HG03571 (cell line): Measurements from ENCODE around the gene UIMC1.

Source experiments
- ATAC-seq: cut with Tn5 transposase; IDR thresholded peaks from one replicate; pipeline ENCODE4 v1.9.1; 2021; ENCODE audit not compliant: unreplicated experiment

Gene UIMC1

DNA sequence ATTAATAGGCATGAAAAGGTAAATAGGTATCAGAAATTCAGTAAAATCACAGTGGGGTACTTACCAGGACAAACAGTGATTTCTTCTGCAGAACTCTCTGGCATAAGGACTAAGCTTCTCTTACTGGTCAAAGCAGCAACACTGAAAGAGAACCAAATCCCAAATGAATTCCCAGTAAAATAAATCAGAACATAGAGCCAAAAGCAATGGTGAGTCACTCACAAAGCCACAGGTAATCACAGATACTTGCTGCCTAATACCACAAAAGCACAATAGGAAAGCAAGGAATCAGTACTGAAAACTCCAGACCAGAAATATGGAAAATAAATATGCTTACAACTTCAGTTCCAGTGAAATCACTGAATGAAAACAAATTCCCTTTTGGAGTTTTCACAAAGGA is 50.7 kb downstream of the UIMC1 start:
- no peak for ATAC-seq

DNA sequence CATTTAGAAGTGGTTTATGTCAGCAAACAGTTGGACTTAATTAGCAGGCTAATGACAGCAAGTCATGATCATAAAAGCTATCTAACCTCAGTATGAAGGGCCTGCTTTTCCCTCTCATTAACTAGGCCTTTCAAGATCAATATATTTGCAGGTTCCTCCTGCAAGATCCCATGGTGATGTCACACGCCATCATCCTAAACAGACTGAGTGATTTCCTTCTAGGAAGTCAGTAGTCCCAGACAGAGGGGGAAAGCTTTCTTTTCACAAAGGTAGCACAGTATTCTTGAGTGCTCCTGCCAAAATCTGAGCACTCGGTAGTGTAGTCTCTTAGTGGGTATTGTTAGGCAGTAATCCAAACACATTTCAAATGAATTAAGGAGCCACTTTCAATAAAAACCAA is 52.5 kb downstream of the UIMC1 start:
- no peak for ATAC-seq

DNA sequence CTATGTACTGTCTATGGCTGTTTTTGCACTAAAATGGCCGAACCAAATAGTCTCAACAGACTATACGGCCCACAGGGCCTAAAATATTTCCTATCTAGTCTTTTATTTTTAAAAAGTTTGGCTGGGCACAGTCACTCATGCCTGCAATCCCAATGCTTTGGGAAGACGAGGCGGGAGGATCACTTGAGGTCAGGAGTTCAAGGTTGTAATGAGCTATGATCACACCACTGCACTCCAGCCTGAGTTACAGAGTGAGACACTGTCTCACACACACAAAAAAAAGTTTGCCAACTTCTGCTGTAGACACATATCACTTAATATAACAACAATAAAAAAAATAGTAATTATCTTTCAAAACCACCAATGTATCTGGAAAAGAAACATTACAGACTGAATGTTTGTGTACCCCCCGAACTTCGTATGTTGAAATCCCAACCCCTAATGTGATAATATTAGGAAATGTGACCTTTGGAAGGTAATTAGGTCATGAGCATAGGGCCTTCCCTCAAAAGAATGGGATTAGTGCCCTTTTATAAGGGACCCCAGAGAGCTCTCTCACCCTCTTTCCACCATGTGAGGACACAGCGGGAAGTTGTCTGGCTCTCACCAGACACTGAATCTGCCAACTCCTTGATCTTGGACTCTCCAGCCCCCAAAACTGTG is 53.9 kb downstream of the UIMC1 start:
- ATAC-seq, result no peak

DNA sequence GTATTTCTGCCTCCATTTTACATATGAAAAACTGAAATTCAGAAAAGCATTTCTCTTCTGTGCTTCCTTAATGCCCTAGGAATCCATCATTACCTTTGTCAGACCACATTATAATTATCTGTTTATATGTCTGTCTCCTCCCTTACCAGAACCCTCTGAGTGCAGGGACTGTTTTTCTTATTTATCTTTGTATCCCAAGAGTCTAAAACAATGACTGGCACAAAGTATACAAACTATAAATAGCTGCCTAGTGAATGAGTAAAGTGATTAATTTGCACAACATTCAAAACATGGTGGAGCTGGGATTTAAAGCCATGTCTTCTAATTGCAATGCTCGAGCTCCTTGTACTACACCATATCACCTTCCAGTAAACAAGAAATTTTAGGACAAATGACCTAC is 58.1 kb downstream of the UIMC1 start:
- ATAC-seq, result no peak

DNA sequence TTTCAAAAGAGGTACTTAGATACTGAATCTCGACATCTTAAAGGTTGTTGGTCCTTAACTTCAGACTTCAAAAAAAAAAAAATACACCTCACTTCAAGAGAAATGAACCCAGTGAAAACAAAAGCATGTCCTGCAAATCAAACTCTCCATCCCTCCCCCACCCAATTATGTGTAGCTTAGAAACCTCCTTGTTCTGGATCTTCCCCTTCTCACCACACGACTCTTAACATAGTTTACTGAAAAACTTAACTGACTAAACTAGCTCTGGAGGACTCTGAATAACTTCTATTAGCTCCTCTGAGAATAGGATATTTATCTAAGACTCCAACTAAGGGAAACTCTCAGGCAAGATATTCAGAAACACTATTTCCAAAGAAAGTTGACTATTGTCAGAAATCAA is 58.7 kb downstream of the UIMC1 start:
- ATAC-seq, result no peak

DNA sequence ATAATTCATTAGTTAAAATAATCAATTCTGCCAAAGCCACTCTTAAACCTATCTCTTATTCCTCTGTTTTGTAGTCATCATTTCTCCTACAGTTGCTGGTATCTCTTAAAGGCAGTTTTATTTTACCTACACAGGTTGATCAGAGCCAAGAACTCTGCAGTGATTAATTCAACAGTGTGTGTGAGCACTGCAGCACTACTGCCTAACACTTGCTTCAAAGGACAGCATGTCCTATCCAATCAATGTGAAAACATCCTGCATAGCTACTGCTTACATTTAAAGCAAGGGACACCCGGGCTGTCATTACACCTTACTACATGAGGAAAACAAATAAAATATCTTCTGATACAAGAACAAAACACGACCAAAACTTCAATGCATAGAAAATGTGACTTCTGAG is 62.3 kb downstream of the UIMC1 start:
- ATAC-seq, result no peak

DNA sequence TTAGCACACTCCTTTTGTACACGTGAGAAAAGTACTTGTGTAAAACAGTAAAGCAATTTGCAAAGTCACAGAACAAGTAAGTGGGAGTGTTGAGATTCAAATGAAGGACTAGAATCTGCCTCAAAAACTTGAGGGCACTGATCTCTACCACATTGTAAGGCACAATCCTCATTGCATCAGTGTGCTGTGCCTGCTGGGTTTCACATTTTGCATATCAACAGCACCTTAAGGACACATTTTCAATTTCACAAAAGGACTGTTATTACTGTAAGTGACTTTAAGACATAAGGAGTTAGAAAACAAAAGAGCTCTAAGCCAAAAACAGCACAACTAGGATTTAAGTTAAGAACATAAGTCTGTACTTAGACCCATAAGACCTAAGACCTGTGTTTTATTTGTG is 62.8 kb downstream of the UIMC1 start:
- no peak for ATAC-seq

DNA sequence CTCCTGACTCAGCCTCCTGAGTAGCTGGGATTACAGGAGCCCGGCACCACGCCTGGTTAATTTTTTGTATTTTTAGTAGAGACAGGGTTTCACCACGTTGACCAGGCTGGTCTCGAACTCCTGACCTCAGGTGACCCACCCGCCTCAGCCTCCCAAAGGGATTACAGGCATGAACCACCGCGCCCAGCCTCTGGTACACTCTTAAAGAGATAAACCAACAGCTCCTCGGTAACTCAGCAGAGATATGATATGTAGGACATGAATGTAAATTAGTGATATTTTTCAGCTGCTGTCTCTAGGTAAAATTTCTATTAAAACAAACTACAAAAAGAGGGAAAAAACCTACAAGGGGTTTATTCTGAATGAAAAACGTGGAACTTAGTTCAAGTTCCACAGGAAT is 64.6 kb downstream of the UIMC1 start:
- ATAC-seq, result no peak

DNA sequence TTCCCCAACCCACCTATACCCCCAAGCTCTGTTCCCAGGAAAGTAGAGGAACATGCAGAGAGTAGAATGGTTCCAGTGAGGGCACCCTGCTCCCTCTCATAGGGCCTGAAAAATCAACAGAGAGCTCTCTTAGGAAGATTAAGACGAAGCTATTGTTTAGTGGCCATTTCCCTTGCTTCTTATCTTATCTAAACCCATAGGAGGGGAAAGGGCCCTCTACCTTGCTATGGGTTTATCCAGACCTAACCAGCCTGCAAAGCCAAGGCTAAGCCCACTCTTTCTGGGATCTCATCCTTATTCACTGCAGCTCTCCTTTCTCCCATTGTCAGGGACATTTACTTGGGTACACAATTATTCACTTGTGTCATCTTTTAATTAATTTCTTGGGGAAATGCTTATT is 68.1 kb downstream of the UIMC1 start:
- ATAC-seq, result no peak

DNA sequence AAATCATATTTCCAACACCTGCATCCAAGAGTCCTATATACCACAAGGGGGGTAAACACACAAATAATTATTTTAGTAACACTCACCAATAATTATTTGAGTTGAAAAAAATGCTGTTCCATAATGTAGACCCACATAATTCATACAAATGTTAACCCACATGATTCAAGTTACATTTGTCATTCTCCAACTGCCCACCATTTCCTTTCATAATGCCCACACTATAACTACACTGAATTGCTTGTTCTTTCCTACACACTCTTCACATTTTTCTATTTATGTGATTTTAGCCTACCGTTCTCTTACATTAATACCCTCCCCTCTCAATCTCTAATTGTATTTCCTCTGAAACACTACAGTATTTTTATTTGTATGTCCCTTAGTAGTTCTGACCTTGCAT is 71.6 kb downstream of the UIMC1 start:
- no peak for ATAC-seq

DNA sequence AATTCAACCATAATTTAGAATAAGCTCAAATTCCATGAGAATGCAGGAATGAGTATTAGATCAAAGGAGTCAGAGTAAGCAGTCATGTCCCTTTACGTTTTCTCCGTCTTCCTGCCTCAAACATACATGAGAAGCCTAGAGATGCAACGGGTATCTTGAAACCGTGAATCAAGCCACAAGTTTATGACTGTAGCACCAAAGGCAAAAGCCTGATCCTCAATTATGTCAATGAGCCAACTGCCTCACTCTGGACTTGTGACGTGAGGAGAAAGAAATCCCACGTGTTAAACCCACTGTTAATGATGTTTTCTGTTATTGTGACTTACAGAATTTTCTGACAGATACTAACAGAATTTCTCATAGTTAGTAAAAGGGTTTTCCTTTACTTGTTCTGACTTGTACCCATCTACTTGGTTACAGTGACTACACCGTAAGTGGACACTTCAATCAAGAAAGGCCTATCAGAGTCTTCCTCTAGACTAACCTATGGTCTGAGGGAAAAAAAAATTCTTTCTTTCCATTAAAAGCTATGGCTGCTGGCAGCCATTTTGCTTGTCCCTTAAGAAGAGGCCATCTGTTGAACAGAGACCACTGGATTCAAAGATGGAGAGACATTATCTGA is 72.2 kb downstream of the UIMC1 start:
- ATAC-seq, result no peak

DNA sequence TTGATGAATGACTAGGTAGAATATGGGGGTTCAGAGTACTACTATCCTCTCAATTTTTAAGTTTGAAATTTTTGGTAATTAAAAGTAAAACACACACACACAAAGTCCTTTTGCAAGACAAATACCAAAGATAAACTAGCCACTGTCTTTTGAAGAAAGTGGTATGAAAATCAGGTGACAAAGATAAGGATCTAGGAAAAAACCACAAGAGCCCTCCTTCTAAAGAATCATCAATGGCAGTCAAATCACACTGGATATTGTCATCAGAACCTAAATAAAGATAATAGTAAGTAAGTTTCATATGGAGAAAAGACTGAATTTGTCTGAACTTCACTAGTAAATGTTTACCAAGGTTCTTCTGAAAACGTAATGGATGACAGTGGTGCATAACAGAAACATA is 76.9 kb downstream of the UIMC1 start:
- no peak for ATAC-seq

DNA sequence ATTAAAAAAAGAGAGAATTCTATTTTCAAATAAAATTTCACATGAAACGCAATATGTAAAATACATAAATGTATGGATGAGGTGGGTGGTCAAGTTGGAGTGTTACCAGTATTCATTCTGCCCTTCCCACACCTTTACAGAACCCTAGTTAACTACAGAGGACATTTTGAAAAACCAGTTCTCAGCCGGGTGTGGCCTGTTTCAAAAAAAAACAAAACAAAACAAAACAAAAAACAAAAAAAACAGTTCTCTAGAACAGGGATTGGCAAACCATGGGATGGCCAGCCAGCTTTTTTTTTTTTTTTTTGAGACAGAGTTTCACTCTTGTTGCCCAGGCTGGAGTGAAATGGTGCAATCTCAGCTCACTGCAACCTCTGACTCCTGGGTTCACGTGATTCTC is 79.0 kb downstream of the UIMC1 start:
- no peak for ATAC-seq

DNA sequence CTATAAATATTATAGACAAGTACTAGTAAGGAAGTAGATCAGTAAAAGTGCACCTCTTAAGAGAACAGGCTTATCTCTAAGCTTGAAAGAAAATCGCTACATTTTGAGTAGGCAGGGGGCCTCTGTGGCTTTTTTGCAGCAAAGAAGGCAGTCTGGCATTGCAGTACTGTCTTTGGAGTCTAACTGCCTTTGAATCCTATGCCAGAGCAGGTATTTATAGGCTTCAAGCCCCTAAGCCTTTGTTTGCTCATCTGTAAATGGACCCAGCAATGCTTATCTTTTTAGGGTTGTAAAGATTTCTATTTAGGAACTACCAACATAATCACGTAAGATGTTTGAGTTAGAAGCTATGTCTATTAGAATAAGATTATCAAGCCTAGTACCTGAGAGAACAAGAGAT is 83.8 kb downstream of the UIMC1 start:
- no peak for ATAC-seq

DNA sequence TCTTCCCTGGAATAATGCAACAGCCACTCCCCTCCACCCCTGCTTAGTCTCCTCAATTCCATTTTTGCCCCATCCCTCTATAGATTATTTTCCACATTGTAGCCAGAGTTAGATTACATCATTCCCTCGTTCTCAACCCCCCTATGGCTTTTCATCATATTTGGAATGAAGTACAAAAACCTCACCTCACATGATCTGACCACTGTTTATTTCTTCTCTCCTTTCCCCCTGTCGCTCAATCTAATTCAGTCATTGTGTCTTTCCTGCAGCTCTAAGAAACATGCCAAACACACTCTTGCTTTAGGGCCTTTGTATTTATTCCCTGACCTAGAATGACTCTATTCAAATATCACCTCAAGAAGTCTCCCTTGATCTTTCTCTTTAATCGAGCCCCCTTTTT is 84.9 kb downstream of the UIMC1 start:
- ATAC-seq, result no peak

DNA sequence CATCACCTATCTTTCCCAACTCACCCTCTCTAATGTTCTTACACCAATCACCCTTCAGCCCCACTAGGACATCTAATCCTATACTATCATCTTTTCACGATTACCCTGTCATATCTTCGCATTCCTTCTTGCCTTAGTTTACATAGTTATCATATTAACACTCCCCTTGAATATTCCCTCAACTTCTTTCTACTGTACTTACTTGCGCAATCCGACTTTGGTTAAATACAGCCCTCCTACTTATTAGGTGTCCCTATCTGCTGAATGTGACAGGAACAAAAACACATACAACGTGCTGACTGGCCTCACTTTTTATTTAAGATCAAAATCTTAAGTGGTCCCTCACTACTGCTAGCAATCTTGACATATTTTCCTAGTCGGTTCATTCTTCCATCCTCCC is 88.0 kb downstream of the UIMC1 start:
- no peak for ATAC-seq

DNA sequence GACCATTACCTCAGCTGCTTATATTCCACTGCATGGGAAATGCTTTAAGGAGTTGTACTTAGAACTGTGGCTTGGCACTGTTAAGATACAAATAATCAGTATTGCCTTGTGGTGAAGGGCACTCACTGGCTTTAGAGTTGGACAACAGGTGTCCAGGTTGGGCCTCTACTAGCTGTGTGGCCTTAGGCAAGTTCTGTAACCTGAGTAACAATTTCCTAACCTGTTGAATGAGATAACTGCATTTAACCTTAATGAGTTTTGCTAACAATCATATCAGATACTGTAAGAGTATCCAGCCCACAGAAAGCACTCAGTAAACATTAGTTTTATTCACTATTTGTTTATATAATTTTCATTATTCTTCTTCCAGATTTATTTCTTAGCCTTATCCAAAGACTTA is 90.2 kb downstream of the UIMC1 start:
- no peak for ATAC-seq

DNA sequence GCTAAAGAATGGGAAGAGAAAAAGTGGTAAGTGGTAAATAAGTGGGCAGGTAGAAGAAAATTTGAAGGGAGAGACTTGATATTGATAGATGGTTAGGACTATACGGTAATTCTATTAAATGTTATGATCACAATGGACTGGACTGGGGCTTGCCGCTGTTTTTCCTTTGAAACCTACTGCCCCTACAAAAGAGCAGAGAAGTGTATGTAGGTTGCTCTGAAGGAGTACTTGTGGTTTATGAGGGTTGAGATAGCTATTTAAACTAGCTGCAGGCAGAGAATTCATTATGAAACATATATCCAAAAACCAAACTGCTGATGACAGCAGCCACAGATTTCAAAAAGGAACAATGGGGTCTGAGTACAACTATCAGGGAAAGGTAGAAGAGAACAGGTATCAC is 90.7 kb downstream of the UIMC1 start:
- ATAC-seq, result no peak

DNA sequence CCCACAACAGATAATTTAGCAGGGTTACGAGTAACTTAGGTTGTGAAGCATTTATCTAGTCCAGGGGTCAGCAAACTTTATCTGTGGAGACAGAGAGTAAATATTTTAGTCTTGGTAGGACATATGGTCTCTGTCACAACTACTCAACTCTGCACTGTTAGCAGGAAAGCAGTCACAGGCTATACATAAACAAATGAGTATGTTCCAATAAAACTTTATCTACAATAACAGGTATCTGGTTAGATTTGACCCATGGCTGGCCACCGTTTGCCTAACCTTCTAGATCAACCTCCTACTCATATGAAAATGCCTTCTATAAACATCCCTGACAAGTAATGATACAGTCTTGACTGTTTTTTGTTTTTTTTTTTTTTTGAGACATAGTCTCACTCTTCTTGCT is 94.5 kb downstream of the UIMC1 start:
- ATAC-seq, result no peak

DNA sequence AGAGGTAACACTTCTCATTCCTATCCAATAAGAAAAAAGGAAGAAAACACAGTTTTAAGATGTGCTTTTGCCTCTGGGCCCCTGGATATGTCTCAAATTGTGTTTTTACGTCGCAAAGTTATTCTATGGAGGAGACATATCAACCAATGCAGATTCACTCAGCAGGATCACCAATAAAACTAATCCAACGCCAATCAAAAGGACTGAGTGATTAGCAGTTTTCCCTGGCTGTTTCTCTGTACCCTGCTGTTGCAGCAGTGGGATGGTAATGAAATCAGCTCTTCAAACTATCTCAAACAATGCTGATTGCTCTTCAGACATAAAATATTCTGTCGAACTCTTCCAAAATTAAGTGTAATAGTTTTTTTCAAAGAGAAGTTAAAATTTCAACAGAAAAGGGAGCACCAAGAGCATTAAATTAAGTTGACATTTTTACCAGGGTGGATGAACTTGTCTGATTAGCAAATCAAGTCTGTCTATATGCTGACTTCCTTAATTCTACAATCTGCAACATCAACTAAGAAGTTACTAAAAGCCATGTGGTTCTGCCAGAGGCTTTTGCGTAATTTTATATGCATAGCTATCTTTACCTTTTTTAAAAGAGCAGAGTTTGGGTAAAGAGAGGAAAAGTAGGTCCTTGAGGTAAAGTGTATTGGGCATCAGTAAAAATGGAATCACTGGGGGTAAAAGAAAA is 97.8 kb downstream of the UIMC1 start:
- no peak for ATAC-seq

DNA sequence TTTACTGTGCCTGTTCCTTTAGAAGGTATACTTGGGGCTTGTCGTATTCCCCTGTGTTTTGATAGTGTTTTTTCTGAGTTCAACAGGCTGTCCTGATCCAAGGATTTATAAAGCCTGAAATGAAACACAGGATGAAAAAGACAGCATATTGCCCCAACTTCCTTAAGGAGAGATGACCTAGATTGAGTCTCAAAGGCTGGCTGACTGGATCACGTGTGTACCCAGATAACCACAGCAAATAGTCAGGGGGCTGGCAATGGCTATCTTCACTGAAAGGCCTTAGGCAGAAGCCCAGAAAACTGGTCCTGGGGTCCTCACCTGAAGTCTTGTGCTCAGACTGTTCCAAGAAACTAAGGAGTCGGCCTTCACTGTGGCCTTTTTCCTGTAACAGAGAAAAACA is 99.8 kb downstream of the UIMC1 start:
- ATAC-seq, result no peak

DNA sequence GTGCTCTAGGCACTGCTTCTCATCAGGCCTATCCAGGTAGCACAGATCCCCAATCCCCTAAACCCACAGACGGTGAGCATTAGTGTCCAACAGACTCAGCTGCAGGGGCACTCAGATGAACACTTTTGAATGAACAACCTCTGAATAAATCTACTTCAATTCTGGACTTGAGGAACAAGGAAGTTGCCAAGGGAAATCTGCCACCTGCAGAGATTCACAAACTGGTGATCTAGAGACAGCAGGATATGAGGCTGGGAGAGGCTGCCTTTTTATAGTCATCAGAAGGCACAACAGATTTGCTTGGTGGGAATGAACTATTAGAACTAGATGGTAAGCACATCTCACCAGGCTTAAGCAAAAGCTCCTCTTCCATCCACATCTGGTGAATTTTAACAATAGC is 100.5 kb downstream of the UIMC1 start:
- ATAC-seq, result no peak

DNA sequence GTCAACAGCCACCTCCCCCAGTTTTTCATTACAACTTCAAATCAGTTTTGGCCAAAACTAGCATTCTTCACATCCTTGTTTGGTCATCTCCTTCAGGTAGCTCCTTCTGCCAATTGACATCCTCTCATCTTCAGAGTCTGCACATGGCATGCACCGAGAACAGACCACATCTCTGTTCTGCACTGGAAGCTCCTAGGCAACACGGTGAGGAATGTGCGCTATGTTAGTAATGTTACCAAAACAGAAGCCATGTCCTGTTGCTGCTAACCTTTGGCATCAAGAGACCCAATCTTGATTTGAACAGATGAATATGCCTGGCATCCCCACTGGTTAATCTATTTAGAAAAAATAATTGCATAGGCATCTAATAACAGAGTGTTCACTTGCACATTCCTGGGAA is 102.3 kb downstream of the UIMC1 start:
- ATAC-seq, result no peak
